Aorta (tissue), 5 donors: ENCODE results near the gene CAPZA2. TPM values are rescaled to one million over a fixed set of nuclear protein-coding genes. Genes with fewer than 3 reads are reported as not detected.

ENCODE experiments used
- ATAC-seq: fragments of 200-7000 bp; cut with Tn5 transposase; one replicate; pipeline ENCODE4 v1.9.1; 2022; ENCODE audit warnings: moderate library complexity; ENCODE audit not compliant: low FRiP score
- DNase-seq, 2 donors: peaks; one replicate each; pipeline ENCODE4 v3.0.0-alpha.2; 2020
- H3K27ac ChIP-seq, 2 donors: one replicate each; pipeline ENCODE4 v1.5.1; 2013; ENCODE audit warnings: low read length in 2 of 2, mild to moderate bottlenecking in 2 of 2, moderate library complexity in 2 of 2, control low read depth in 1 of 2, inconsistent platforms in 1 of 2, low read depth in 1 of 2
- H3K27me3 ChIP-seq, 2 donors: one replicate each; pipeline ENCODE4 v1.6.1; 2013; ENCODE audit warnings: control low read depth in 1 of 2, low read length in 1 of 2, mild to moderate bottlenecking in 1 of 2, moderate library complexity in 1 of 2; ENCODE audit not compliant: insufficient read depth in 2 of 2, control insufficient read depth in 1 of 2
- H3K36me3 ChIP-seq, 2 donors: one replicate each; pipeline ENCODE4 v1.6.1; 2013; ENCODE audit warnings: control low read depth in 1 of 2, low read length in 1 of 2, mild to moderate bottlenecking in 1 of 2; ENCODE audit not compliant: insufficient read depth in 2 of 2, control insufficient read depth in 1 of 2
- H3K4me1 ChIP-seq, 2 donors: one replicate each; pipeline ENCODE4 v1.6.1; 2013; ENCODE audit warnings: low read length in 2 of 2, control low read depth in 1 of 2, mild to moderate bottlenecking in 1 of 2, moderate library complexity in 1 of 2; ENCODE audit not compliant: insufficient read depth in 2 of 2, control insufficient read depth in 1 of 2
- H3K4me3 ChIP-seq, 2 donors: one replicate each; pipeline ENCODE4 v1.5.1; 2013; ENCODE audit warnings: low read length in 2 of 2, control low read depth in 1 of 2, mild to moderate bottlenecking in 1 of 2
- H3K9me3 ChIP-seq: one replicate; pipeline ENCODE4 v1.6.1; 2013; ENCODE audit warnings: mild to moderate bottlenecking, low read length; ENCODE audit not compliant: control insufficient read depth
- WGBS, 2 donors: extraction: QIAGEN DNeasy Blood & Tissue Kit; methylation state at CpG; one replicate each; pipeline ENCODE4 v1.1.7; 2013; 5-methylcytosine and 5-hydroxymethylcytosine counted together
- intact Hi-C, 2 donors: fragments of 100-400 bp; cut with DNase I; formaldehyde crosslinking; loops; one replicate each; pipeline versions ENCODE4 v1.14.2 to v1.15.0; 2022
- polyA plus RNA-seq, 2 donors: library from polyadenylated mRNA; stranded (reverse); fragments of 200-250 nt; gene quantifications; one replicate each; pipeline ENCODE4 v1.2.3, GENCODE V29; 2013
- total RNA-seq, 2 donors: library from RNA; stranded (reverse); fragmentation: NEBNext Ultra II Directional; extraction: Animal tissue kit (Norgen Biotek cat#: 25700); gene quantifications; one replicate each; pipeline ENCODE4 v1.2.1, GENCODE V29; 2021
- donor health status: healthy with polysubstance abuse.
- donor health status: Bipolar disorder and iron deficiency.
- donor health status: DM: no; HTN: no; CAD: no.
- donor health status: DM: no; HTN: no; CAD: no.
- donor health status: DM: yes; HTN: yes; CAD: no.

The CAPZA2 gene
- total and polyA plus RNA-seq, 4 donors, result 91.1 to 345 (median 201) TPM

GRCh38 chr7:116829493-116829892, 32.9 kb upstream of the CAPZA2 start:
- no peak for ATAC-seq
- Histone ChIP-seq H3K27ac (no peak overlapping the region), H3K4me1 (no peaks in the 10 kb centered on the region), H3K36me3 (no peaks in the 10 kb centered on the region), H3K27me3 (no peaks in the 10 kb centered on the region), H3K4me3 (no peak overlapping the region), H3K9me3 (no peaks in the 10 kb centered on the region)
- intact Hi-C loops, result no loop called here
- DNase-seq, result no peak

- 73 to 75% methylated on average over 2 of the region's 2 CpGs for WGBS, 2 donors
- Histone ChIP-seq H3K27me3 (no peaks in the 10 kb centered on the region), H3K4me1 (no peaks in the 10 kb centered on the region), H3K36me3 (no peaks in the 10 kb centered on the region), H3K9me3 (no peaks in the 10 kb centered on the region), H3K27ac (no peak overlapping the region), H3K4me3 (no peak overlapping the region)
- intact Hi-C loops, result no loop called here
- ATAC-seq, result no peak
- no peak for DNase-seq
Measured at GRCh38 chr7:116832692-116833091, 29.7 kb upstream of the CAPZA2 start.

DNA sequence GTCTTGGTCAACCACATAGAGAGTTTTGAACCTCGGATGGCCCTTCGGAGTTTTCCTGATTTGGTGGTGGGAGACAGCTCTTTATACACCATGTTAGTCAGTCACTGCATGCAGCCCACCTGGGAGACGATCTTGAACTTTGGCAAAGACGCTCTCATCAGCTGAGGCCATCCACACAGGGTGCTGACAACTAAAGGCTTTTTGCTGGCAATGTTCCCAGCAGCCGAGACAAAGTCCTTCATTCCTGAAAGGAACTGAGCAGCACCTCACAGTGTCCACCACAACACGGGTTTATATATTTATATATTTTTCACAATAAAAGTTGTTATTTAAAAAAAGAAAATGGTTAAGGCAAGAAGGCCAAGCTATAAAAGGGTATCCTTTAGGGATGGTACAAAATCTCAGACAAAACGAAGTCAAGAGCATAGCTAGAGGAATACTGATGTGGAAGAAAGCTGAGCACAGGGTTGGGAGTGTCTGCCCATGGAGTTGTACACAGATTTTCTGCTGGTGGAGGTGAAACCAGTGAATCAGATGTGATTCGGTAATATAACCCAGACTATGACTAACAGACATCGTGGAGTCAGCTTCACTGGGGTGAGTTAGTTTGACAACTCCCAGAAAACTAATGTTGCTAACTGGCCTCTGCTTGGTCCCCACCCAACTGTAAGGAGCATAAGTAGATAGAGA, 27.4 kb upstream of the CAPZA2 start:
- 62 to 65% methylated on average over 9 of the region's 9 CpGs for WGBS, 2 donors
- Histone ChIP-seq H3K27me3 (no peaks in the 10 kb centered on the region), H3K36me3 (no peaks in the 10 kb centered on the region), H3K4me3 (no peak overlapping the region), H3K27ac (no peak overlapping the region), H3K4me1 (no peaks in the 10 kb centered on the region), H3K9me3 (no peaks in the 10 kb centered on the region)
- ATAC-seq (no peak), DNase-seq (no peak)
- intact Hi-C loops, result no loop called here

DNA sequence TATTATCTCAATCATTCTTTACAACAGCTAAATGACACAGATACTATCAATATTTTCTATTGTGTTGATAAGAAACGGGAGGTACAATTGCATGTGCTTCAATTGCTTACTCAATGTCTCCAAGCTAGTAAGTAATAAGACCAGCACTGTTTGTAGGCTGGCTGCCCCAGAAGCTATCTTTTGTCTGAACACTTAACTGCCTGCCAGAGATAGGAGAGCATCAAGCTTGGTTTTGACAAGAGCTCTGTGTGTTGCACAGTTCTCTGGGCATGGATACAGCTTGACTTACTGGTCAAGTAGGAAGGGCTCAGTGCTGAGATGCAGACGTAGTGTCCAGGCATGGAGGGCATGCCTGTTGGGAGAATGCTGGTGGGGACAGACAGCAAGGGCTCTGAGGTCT, 26.3 kb upstream of the CAPZA2 start:
- no peak for ATAC-seq
- 71 to 81% methylated on average over 2 of the region's 2 CpGs for WGBS, 2 donors

GRCh38 chr7:116836911-116837310, 25.5 kb upstream of the CAPZA2 start:
- intact Hi-C loops, result no loop called here
- Histone ChIP-seq H3K9me3 (no peaks in the 10 kb centered on the region), H3K27ac (no peak overlapping the region), H3K27me3 (no peaks in the 10 kb centered on the region), H3K4me3 (no peak overlapping the region), H3K4me1 (no peaks in the 10 kb centered on the region), H3K36me3 (no peaks in the 10 kb centered on the region)
- DNase-seq (no peak), ATAC-seq (no peak)
- 94 to 96% methylated on average over 4 of the region's 4 CpGs for WGBS, 2 donors

More for the DNA sequence above, 26.3 kb upstream of the CAPZA2 start:
- no peaks in the 10 kb centered on the region for H3K4me1 ChIP-seq
- no peak for DNase-seq
- H3K36me3 ChIP-seq, result no peaks in the 10 kb centered on the region
- intact Hi-C loops, result no loop called here
- no peak overlapping the region for H3K4me3 ChIP-seq
- H3K27ac ChIP-seq, result no peak overlapping the region
- no peaks in the 10 kb centered on the region for H3K27me3 ChIP-seq
- no peaks in the 10 kb centered on the region for H3K9me3 ChIP-seq

DNA sequence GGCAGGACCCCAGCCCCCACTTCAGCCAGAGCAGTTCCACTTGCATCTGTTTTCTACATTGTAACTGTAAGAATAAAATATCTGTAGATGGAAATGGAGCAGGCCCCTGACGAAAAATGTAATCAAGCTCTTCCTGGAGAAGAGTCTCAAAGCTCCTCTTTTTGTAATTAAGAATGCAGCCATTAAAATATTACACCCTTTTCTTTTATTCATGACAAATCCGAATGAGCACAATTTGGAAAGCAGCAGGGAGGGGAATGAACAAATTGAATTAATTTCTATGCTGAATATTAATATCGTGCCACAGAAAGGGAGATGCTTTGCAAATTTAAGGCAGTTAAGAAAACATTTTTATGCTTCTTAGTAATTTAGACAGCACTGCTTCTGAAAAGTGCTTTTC, 24.8 kb upstream of the CAPZA2 start:
- Histone ChIP-seq H3K27ac (no peak overlapping the region), H3K9me3 (no peaks in the 10 kb centered on the region), H3K4me3 (no peak overlapping the region), H3K36me3 (no peaks in the 10 kb centered on the region), H3K27me3 (no peaks in the 10 kb centered on the region), H3K4me1 (no peaks in the 10 kb centered on the region)
- intact Hi-C loops, result no loop called here
- WGBS, 2 donors, result 86 to 87% methylated on average over 3 of the region's 3 CpGs
- no peak for DNase-seq
- no peak for ATAC-seq

GRCh38 chr7:116840256-116840655, 22.1 kb upstream of the CAPZA2 start:
- intact Hi-C loops, result no loop called here
- no peak for ATAC-seq
- Histone ChIP-seq H3K27me3 (no peaks in the 10 kb centered on the region), H3K27ac (no peak overlapping the region), H3K36me3 (no peaks in the 10 kb centered on the region), H3K4me1 (no peaks in the 10 kb centered on the region), H3K4me3 (no peak overlapping the region), H3K9me3 (no peaks in the 10 kb centered on the region)
- 56 to 80% methylated on average over 5 of the region's 5 CpGs for WGBS, 2 donors
- no peak for DNase-seq

DNA sequence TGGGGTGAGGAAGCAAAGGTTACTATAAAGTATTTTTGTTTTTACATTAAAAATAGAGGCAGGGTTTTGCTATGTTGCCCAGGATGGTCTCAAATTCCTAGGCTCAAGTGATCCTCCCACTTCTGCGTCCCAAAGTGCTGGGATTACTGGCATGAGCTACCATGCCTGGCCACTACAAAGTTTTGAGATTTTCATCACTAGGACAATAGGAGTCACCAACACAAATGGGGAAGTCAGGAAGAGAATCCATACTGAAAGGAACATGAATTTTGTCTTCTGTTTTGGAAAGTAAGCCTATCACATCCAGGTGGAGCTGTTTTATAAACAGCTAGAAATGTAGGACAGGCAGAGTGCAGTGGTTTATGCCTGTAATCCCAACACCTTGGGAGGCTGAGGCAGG, 20.0 kb upstream of the CAPZA2 start:
- DNase-seq, result no peak
- no peaks in the 10 kb centered on the region for H3K9me3 ChIP-seq
- WGBS, 2 donors, result 68 to 71% methylated on average over 1 of the region's 1 CpG
- no peak overlapping the region for H3K27ac ChIP-seq
- intact Hi-C loops, result no loop called here
- H3K36me3 ChIP-seq, result no peaks in the 10 kb centered on the region
- ATAC-seq, result no peak
- H3K27me3 ChIP-seq, result no peaks in the 10 kb centered on the region
- no peaks in the 10 kb centered on the region for H3K4me1 ChIP-seq
- H3K4me3 ChIP-seq, result no peak overlapping the region

DNA sequence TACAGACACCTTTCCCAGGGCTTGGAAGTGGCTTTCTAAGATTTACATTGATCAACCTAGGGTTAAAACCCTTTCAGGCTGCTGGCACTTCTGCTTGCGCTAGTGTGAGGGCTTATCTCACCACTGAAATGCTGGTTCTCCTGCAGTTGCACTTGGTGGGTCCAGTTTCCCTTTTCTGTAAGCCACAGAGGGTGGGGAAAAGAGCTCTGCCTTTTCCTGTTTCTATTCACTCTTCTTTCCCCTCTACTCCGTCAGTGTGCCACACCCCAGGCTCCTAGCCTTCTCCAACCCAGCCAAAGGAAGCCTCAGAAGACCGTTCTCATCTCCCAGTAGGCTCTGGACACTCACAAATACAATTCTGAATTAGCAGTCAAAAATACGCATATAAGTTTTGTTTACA, 19.0 kb upstream of the CAPZA2 start:
- Histone ChIP-seq H3K4me3 (no peak overlapping the region), H3K27ac (peak overlapping the region; percentile 14 to 59), H3K36me3 (no peaks in the 10 kb centered on the region), H3K4me1 (no peaks in the 10 kb centered on the region), H3K27me3 (no peaks in the 10 kb centered on the region), H3K9me3 (no peaks in the 10 kb centered on the region)
- peak; percentile 66 for ATAC-seq
- 35 to 42% methylated on average over 4 of the region's 4 CpGs for WGBS, 2 donors
- intact Hi-C loops, result no loop called here
- DNase-seq, result no peak
